Measurements from ENCODE around the gene EYA2. TPM values are rescaled to one million over a fixed set of nuclear protein-coding genes. Genes with fewer than 3 reads are reported as not detected.

Gene EYA2
- total RNA-seq, 1 donor from 2014 or later = 94.1 TPM

GRCh38 chr20:47154089-47154488, 259.4 kb downstream of the EYA2 start:
- no peak for DNase-seq
- no peak for TF ChIP-seq CTCF (IDR thresholded peaks at IDR 0.05; ENCODE audit: partially characterized antibody, unreplicated experiment)
- Mint-ChIP-seq H3K4me3 (ENCODE audit: unreplicated experiment) (no peak overlapping the region), H3K27ac (ENCODE audit: unreplicated experiment) (no peak overlapping the region), H3K4me1 (ENCODE audit: low read depth, unreplicated experiment) (no peaks in the 10 kb centered on the region), H3K27me3 (ENCODE audit: unreplicated experiment) (peaks cover 3% of the 10 kb centered on the region), H3K36me3 (ENCODE audit: unreplicated experiment) (no peaks in the 10 kb centered on the region), H3K9me3 (ENCODE audit: unreplicated experiment) (no peaks in the 10 kb centered on the region)

DNA sequence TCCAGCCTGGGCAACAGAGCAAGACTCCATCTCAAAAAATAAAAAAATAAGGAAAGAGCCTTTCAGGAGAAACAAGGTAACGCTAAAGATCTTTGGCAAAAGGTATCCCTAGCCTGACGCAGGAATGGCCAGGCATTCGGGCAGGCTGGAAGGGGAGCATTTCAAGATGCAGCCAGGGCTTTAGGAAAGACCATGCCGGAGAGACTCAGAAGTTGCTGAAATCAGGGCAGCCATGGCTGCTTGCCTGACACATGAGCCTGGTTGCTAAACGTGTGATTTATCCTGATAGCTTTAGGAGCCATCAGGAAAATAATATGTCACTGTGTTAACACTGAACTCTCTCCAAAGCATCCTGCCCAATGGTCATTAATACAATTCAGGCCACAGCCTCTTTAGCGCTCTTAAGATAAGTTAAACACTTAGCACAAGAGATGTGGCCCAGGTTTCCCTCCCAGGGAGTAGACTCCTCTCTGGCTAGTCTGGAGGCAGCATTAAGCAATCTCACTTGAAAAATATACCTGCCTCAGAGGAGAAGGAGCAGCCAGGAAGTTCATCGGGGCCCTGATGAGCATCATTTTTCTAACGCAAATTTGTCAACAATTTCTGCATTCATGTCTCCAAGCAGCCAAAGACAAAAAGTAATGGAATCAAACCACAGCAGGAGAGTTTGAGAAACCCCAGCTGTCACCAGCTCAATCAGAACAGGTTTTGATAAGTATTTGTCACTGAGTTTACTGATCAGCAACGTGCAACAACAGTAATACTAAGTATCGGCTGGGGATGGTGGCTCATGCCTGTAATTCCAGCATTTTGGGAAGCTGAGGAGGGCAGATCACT, 261.9 kb downstream of the EYA2 start:
- Mint-ChIP-seq H3K9me3 (ENCODE audit: unreplicated experiment) (peaks cover 6% of the 10 kb centered on the region), H3K27ac (ENCODE audit: unreplicated experiment) (no peak overlapping the region), H3K4me3 (ENCODE audit: unreplicated experiment) (no peak overlapping the region), H3K36me3 (ENCODE audit: unreplicated experiment) (no peaks in the 10 kb centered on the region), H3K4me1 (ENCODE audit: low read depth, unreplicated experiment) (no peaks in the 10 kb centered on the region), H3K27me3 (ENCODE audit: unreplicated experiment) (peaks cover 3% of the 10 kb centered on the region)
- no peak for DNase-seq
- TF ChIP-seq CTCF (IDR thresholded peaks at IDR 0.05; ENCODE audit: partially characterized antibody, unreplicated experiment) = no peak

- no peak for TF ChIP-seq CTCF (IDR thresholded peaks at IDR 0.05; ENCODE audit: partially characterized antibody, unreplicated experiment)
- H3K27ac Mint-ChIP-seq (ENCODE audit: unreplicated experiment) = no peak overlapping the region
- H3K9me3 Mint-ChIP-seq (ENCODE audit: unreplicated experiment) = peaks cover 10% of the 10 kb centered on the region
- peaks cover 2% of the 10 kb centered on the region for H3K27me3 Mint-ChIP-seq (ENCODE audit: unreplicated experiment)
- peaks cover 5% of the 10 kb centered on the region for H3K36me3 Mint-ChIP-seq (ENCODE audit: unreplicated experiment)
- H3K4me1 Mint-ChIP-seq (ENCODE audit: low read depth, unreplicated experiment) = no peaks in the 10 kb centered on the region
- no peak overlapping the region for H3K4me3 Mint-ChIP-seq (ENCODE audit: unreplicated experiment)
- no peak for DNase-seq
These were observed 264.5 kb downstream of the EYA2 start for GRCh38 chr20:47159166-47159565.

- H3K27me3 Mint-ChIP-seq (ENCODE audit: unreplicated experiment) = peaks cover 2% of the 10 kb centered on the region
- peaks cover 5% of the 10 kb centered on the region for H3K36me3 Mint-ChIP-seq (ENCODE audit: unreplicated experiment)
- H3K4me3 Mint-ChIP-seq (ENCODE audit: unreplicated experiment) = no peak overlapping the region
- no peak for TF ChIP-seq CTCF (IDR thresholded peaks at IDR 0.05; ENCODE audit: partially characterized antibody, unreplicated experiment)
- no peak for DNase-seq
- H3K9me3 Mint-ChIP-seq (ENCODE audit: unreplicated experiment) = peaks cover 12% of the 10 kb centered on the region
- no peak overlapping the region for H3K27ac Mint-ChIP-seq (ENCODE audit: unreplicated experiment)
- H3K4me1 Mint-ChIP-seq (ENCODE audit: low read depth, unreplicated experiment) = no peaks in the 10 kb centered on the region
These were observed 265.6 kb downstream of the EYA2 start for GRCh38 chr20:47160240-47160639.

- Mint-ChIP-seq H3K9me3 (ENCODE audit: unreplicated experiment) (peaks cover 12% of the 10 kb centered on the region), H3K27me3 (ENCODE audit: unreplicated experiment) (peaks cover 2% of the 10 kb centered on the region), H3K4me3 (ENCODE audit: unreplicated experiment) (no peak overlapping the region), H3K36me3 (ENCODE audit: unreplicated experiment) (peaks cover 5% of the 10 kb centered on the region), H3K4me1 (ENCODE audit: low read depth, unreplicated experiment) (no peaks in the 10 kb centered on the region), H3K27ac (ENCODE audit: unreplicated experiment) (no peak overlapping the region)
- no peak for DNase-seq
- no peak for TF ChIP-seq CTCF (IDR thresholded peaks at IDR 0.05; ENCODE audit: partially characterized antibody, unreplicated experiment)
These were observed 266.3 kb downstream of the EYA2 start for GRCh38 chr20:47160992-47161391.

All from glutamatergic neuron (in vitro differentiated cells).